Endometrial microvascular endothelial cells (primary cell): Measurements from ENCODE around the gene SMIM1. TPM values are rescaled to one million over a fixed set of nuclear protein-coding genes. Genes with fewer than 3 reads are reported as not detected.
"Not testable (repeated sequence)": the region's sequence is repeated elsewhere in the genome, so short reads cannot be mapped to it uniquely, and the experiment has no call there.

ENCODE experiments used
- in situ Hi-C: cut with HindIII; loops from 2 replicates; pipeline ENCODE4 v1.10.0; 2017; ENCODE audit warnings: low sequenced_read_pairs, low pct_unique_long_range_greater_than_20kb; ENCODE audit errors: inconsistent ontology term
- total RNA-seq: library from RNA; depleted of rRNA; stranded (reverse); fragments of >200 nt; gene quantifications from one replicate; pipeline ENCODE4 v1.2.3, GENCODE V29; 2015; ENCODE audit errors: inconsistent ontology term

Gene SMIM1
- total RNA-seq, 1 donor from 2014 or later, result not detected

DNA sequence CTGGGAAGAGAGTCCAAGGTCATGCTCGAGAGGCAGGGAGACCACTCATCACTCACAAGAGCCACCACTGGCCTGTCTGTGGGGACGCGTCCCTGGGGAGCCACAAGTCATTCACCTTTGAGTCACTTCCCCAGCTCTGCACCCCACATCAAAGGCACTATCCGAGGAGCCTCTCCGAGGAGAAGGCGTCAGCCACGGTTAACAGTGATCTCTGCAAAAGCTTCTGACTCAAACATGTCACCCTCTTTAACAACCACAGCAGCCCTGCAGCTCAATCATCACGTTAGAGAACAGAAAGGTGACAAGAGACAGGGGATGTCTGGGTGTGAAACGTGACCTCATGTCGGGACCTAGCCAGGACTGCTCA lies 14.8 kb downstream of the SMIM1 start:
- in situ Hi-C loops, result no loop called here

- in situ Hi-C loops, result no loop called here
Observed at GRCh38 chr1:3787745-3788605, 15.4 kb downstream of the SMIM1 start.

- in situ Hi-C loops, result no loop called here
Observed at GRCh38 chr1:3788756-3789420, 16.3 kb downstream of the SMIM1 start.

GRCh38 chr1:3789421-3790300 lies 17.1 kb downstream of the SMIM1 start:
- in situ Hi-C loops, result no loop called here

GRCh38 chr1:3790500-3790923 lies 18.0 kb downstream of the SMIM1 start:
- in situ Hi-C loops, result no loop called here

DNA sequence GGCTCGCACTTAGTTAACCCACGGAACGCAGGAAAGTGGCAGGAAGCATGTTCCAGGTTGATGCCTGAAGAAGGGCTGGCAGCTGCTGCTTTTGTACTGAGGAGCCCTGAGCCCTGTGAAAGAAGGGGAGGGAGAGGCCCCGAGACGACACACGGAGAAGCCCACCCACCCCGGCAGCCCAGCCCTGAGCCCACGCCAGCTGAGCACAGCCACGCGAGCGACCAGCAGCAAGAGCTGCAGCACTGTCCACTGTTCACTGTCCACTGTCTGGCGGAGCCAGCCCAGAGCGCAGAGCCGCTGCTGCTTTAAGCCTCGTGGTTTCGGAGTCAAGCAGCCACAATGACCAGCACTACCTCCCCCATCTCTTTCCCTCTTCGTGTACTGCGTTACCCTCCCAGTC lies 18.4 kb downstream of the SMIM1 start:
- in situ Hi-C loops, result no loop called here

- in situ Hi-C loops, result no loop called here
Observed at GRCh38 chr1:3795453-3796214, 23.1 kb downstream of the SMIM1 start.

DNA sequence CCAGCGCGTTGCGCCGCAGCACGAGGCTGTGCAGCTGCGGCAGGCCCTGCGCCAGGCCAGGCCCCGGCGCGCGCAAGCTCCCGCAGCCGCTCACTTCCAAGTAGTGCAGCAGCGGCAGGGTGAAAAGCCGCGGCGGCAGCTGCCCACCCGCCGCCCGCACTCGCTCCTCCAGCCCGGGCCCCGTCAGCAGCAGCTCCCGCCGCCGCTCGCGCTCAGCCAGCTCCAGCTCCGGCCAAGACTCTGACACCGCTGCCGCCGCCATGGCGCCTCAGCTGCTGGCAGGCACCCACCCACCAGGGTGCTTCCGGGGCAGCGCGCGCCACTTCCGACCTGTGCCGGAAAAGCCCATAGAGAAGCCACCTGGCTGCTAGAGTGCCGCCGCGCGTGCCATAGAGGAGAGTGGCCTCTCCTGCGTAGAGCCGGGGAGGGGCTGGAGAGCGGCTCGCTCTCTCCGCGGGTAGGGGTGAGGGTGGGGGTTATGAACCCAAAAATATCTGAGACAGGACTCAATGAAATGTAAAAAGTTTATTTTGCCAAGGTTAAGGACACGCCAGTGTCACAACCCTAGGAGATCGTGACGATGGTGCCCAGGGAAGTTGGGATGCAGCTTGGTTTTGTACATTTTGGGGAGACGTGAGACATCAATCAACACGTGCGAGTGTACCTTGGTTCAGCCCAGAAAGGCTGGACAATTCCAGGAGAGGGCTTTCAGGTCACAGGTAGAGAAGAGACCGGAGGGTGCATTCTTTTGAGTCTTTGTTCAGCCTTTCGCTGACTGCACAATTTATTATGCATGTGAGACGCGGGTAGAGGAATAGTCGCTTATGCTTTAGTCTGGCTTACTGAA lies 23.9 kb downstream of the SMIM1 start, which contains the start of gene LRRC47:
Gene LRRC47, minus strand, starts transcription at position 284 of the 847 bp plus-strand sequence. Its CDS starts 22 bp downstream, at position 262.
- in situ Hi-C loops, result no loop called here

DNA sequence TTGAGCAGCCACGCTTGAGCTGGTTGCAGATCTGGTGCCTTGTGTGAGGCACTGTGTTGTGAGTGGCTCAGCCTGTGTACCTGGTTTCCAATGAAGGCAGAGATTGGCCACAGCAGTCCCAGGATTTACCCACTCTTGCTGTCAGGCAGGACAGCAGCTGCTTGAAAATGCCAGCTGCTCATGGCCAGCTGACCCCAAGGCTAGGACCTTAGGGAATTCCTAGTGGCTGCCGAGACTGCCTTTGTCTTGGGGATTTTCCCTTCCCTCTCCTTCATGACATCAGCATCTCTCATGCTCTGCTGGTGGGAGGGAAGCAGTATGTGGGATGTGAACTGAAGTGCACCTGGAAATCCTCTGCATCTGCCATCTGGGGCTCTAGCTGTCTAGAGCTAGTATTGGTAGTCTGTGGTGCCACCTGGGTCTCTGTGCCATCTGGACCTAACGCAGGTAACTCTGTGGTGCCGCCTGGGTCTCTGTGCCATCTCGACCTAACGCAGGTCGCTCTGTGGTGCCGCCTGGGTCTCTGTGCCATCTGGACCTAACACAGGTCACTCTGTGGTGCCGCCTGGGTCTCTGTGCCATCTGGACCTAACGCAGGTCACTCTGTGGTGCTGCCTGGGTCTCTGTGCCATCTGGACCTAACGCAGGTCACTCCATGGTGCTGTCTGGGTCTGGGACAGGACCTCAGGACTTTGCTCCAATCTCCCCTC lies 27.6 kb downstream of the SMIM1 start:
- in situ Hi-C loops, result no loop called here

DNA sequence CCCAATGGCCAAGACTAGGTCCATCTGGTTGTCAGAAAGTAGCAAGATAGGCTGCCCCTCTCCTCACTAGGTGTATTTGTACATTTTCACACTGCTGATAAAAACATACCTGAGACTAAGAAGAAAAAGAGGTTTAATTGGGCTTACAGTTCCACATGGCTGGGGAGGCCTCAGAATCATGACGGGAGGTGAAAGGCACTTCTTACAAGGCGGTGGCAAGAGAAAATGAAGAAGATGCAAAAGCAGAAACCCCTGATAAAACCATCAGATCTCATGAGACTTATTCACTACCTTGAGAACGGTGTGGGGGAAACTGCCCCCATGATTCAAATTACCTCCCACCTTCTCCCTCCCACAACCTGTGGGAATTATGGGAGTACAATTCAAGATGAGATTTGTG lies 28.2 kb downstream of the SMIM1 start:
- in situ Hi-C loops, result not testable (repeated sequence)

- in situ Hi-C loops, result no loop called here
Observed at GRCh38 chr1:3803905-3804626, 31.5 kb downstream of the SMIM1 start.

- in situ Hi-C loops, result not testable (repeated sequence)
Observed at GRCh38 chr1:3804627-3804944, 32.0 kb downstream of the SMIM1 start.

- in situ Hi-C loops, result no loop called here
Observed at GRCh38 chr1:3805038-3805437, 32.5 kb downstream of the SMIM1 start.

- in situ Hi-C loops, result no loop called here
Observed at GRCh38 chr1:3807769-3808168, 35.2 kb downstream of the SMIM1 start.

- in situ Hi-C loops, result no loop called here
Observed at GRCh38 chr1:3809680-3810079, 37.1 kb downstream of the SMIM1 start.

- in situ Hi-C loops, result not testable (repeated sequence)
Observed at GRCh38 chr1:3810149-3810761, 37.7 kb downstream of the SMIM1 start.
